GM19324 (cell line): ENCODE data around the gene POLE.
"Not testable (repeated sequence)": the region's sequence is repeated elsewhere in the genome, so short reads cannot be mapped to it uniquely, and the experiment has no call there.

Source experiments
- ATAC-seq: cut with Tn5 transposase; IDR thresholded peaks from one replicate; pipeline ENCODE4 v1.9.1; 2021; ENCODE audit warnings: mild to moderate bottlenecking, moderate library complexity; ENCODE audit not compliant: unreplicated experiment, low FRiP score

The POLE gene

DNA sequence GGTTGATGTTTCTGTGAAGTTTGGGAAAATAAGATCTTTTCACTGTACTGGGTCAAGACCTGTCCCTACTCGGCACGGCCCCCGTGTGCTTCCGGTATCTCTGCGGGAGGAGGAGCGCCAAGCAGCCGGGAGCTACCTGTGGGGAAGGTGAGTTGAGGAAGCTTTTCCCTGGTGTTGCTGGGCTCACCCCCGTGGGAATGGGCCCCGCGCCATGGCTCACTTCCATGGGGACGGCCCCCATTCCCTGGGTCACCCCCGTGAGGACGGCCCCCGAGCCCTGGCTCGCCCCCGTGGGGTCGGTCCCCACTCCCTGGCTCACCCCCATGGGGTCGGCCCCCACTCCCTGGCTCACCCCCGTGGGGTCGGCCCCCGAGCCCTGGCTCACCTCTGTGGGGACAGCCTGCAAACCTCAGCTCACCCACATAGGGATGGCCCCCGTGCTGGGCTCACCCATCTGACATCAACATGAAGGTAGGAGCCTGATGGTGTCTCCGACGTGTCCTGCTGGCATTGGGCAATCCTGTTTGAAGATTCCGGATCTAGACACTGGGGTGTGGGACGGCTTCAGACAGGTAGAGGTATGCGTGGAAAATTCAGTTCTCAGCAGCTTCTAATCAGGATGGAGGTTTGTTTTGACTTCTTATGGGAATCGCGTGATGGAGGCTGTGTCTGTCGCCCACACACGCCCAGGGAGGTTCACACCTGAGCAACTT is 85.8 kb downstream of the POLE start:
- no peak for ATAC-seq

DNA sequence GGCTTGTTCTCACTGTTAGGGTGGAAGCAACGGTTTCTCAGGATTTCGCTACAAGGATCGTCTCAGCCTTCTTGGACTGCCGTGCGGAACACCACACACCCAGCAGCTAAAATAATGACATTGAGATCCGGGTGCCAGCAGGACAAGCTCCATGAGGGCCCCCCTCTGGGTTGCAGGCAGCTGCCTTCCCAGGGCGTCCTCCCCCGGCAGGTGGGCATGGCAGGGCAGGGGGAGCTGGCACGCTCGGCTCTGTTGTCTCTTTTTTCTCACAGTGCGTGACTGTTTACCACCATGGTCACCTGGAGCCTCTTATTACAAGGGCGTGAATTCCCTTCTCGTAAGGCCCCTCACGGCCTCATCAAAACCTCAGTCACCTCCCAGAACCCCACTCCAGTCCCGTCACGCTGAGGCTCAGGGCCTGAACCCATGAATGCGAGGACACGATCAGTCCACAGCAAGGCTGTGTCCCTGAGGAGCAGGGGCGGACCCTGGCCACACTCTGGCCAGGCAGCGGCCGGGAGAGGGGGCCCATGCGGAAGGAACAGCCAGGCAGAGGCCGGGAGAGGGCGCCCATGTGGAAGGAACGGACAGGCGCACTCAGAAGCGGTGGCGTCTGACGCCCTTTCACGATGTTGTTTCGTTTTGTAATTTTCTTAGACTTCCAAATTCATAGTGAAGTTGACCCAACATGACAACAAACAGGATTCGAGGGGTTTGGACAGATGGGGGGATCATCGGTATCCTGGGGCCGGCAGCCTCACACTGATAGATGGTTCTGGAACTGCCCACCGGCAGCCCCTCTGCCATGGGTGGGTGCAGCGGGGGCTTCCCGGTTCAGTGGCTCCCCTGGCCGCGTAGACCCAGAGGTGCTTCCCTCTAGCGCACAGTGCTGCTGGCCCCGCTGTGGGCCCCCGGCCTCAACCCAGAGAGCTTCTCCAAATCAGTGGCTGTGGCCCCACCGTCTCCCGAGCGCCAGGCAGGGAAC is 86.8 kb downstream of the POLE start:
- no peak for ATAC-seq

DNA sequence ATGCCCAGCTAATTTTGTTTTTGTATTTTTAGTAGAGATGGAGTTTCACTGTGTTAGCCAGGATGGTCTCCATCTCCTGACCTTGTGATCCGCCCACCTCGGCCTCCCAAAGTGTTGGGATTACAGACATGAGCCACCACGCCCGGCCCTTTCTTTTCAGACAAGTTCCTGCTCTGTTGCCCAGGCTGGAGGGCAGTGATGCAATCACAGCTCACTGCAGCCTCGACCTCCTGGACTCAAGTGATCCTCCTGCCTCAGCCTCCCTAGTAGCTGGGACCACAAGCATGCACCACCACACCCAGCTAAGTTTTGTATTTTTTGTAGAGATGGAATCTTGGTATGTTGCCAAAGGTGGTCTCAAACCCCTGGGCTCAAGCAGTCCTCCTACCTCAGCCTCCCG is 87.6 kb downstream of the POLE start:
- ATAC-seq: not testable (repeated sequence)

GRCh38 chr12:132597333-132598316 is 89.5 kb downstream of the POLE start:
- ATAC-seq: no peak

GRCh38 chr12:132596016-132596415 is 91.1 kb downstream of the POLE start:
- no peak for ATAC-seq

DNA sequence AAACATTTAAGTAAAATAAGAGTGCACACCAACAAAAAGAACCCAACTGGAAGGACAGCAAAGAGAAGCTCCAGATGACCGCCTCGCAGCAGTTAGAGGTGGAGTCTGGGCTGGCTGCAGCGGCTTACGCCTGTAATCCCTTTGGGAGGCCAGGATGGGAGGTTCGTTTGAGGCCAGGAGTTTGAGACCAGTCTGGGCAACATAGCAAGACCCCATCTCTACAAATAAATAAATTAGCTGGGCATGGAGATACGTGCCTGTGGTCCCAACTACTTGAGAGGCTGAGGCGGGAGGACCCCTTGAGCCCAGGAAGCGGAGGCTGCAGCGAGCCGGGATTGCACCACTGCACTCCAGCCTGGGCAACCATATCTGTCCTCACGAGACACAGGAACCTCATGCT is 92.0 kb downstream of the POLE start:
- ATAC-seq: no peak

- no peak for ATAC-seq
Measured at GRCh38 chr12:132593938-132594358, 93.2 kb downstream of the POLE start.

- ATAC-seq: no peak
Measured at GRCh38 chr12:132593521-132593920, 93.6 kb downstream of the POLE start.

GRCh38 chr12:132593071-132593470 is 94.1 kb downstream of the POLE start:
- no peak for ATAC-seq

DNA sequence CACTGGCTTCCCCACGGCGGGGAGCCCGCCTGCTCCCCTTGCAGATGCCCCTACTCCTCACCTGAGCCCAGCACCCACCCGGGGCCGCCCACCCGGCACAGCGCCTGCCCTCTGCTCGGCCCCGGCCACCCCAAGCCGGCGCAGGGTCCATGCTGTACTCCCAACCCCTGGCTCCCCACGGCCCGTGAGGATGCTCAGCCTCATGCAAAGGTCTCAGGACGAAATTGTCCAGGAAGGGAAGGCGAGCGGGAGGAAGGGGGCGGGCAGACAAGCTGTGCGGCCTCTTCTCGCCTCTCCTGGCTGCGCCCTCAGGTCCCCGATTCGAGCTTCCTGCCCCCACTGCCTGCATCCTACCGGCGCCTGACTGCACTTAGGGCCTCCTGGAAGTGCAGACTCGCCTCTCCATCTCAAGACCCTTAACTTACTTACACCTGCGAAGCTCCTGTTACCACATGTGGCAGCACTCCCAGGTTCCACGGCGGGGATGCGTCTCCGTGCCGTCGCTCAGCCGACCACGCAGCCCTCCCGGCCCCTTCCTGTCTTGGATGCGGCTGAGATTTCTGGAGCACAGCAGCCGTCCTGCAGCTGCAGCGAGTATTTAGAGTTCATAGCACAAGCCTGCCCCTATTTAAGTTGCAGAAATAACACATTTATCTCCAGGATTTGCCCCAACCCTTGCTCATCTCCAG is 94.7 kb downstream of the POLE start:
- no peak for ATAC-seq

DNA sequence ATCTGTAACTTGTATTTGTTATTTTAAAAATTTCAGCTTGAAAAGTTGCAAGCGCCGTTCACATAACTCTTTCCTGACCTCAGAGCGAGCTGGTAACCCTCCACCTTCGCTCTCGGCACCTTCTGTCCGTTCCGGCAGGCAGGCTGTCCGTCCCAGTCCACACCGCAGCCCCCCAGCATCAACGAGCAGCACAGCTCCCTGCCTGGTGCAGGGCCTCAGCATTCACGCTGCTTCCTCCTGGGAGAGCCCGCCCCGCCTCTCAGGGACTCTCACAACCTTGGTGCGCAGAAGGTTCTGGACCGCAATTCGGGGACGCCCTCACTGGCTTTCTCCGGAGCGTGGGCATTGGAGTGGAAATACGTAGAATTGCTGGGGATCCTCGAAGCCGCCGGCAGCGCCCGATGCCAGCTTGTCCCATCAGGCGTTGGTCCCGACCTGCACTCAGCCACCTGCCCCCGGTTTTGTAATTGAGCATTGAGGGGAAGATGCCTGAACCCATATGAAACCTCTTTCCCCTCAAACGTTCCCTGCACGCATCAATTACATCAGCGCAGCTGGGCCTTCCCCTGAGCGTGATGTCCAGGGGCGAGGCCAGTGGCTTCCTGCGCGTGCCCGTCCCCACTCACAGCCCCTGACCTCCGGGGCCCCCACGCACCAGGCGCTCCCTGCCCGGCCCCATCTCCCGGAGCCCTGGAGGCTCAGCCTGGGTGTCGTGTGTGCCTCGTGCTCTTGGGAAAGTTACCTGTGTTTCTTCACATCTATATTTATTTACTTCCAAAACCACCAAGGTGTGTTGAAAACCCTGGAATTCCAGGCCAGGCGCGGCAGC is 95.8 kb downstream of the POLE start:
- no peak for ATAC-seq

GRCh38 chr12:132588821-132589669 is 98.1 kb downstream of the POLE start:
- no peak for ATAC-seq

GRCh38 chr12:132588319-132588718 is 98.8 kb downstream of the POLE start:
- no peak for ATAC-seq

- no peak for ATAC-seq
Measured at GRCh38 chr12:132587781-132588180, 99.4 kb downstream of the POLE start.

DNA sequence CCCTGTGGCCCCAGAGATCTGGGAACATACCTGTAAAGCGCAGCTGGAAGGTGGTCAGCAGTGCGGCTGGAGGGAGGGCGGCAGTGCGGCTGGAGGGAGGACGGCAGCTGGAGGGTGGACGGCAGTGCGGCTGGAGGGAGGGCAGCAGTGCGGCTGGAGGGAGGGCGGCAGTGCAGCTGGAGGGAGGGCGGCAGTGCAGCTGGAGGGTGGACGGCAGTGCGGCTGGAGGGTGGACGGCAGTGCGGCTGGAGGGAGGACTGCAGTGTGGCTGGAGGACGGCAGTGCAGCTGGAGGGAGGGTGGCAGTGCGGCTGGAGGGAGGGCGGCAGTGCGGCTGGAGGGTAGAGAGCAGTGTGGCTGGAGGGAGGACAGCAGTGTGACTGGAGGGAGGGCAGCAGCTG is 100.2 kb downstream of the POLE start:
- no peak for ATAC-seq

- ATAC-seq: no peak
Measured at GRCh38 chr12:132585177-132585576, 102.0 kb downstream of the POLE start.

- ATAC-seq: no peak
Measured at GRCh38 chr12:132584429-132584828, 102.7 kb downstream of the POLE start.

- no peak for ATAC-seq
Measured at GRCh38 chr12:132583736-132584135, 103.4 kb downstream of the POLE start.
